Ovary (tissue), 9 donors: ENCODE measurements around the gene NFKBIZ. TPM values are rescaled to one million over a fixed set of nuclear protein-coding genes. Genes with fewer than 3 reads are reported as not detected.
"Not testable (repeated sequence)": the region's sequence is repeated elsewhere in the genome, so short reads cannot be mapped to it uniquely, and the experiment has no call there.

Experiments used
- DNase-seq, 5 donors: peaks; one replicate each; pipeline ENCODE4 v3.0.0-alpha.2; 2019 to 2020
- H3K27ac ChIP-seq, 2 donors: fragments of 200-600 bp; one replicate each; pipeline versions ENCODE4 v1.5.1 to v1.8.0; 2019 to 2022
- H3K27me3 ChIP-seq: fragments of 200-600 bp; one replicate; pipeline ENCODE4 v1.8.0; 2022
- H3K36me3 ChIP-seq: fragments of 200-600 bp; sonication (generic); one replicate; pipeline ENCODE4 v1.5.1; 2019
- H3K4me1 ChIP-seq: one replicate; pipeline ENCODE4 v1.8.1; 2013; ENCODE audit warnings: mild to moderate bottlenecking, moderate library complexity; ENCODE audit not compliant: insufficient read depth
- H3K4me3 ChIP-seq: fragments of 200-600 bp; sonication (generic); one replicate; pipeline ENCODE4 v1.5.1; 2017
- H3K9me3 ChIP-seq, 2 donors: fragments of 200-600 bp in 1 of 2; sonication (generic) in 1 of 2; one replicate each; pipeline versions ENCODE4 v1.5.1 to v1.8.1; 2013 to 2019; ENCODE audit warnings: mild to moderate bottlenecking in 1 of 2, moderate library complexity in 1 of 2
- CTCF ChIP-seq, 3 donors: fragments of 450-650 bp in 2 of 3; fragments of 200-600 bp in 1 of 3; IDR thresholded peaks; one replicate each; pipeline versions ENCODE4 v1.5.1 to v1.8.0; 2016 to 2022; ENCODE audit warnings: antibody characterized with exemption in 3 of 3, mild to moderate bottlenecking in 1 of 3
- EP300 ChIP-seq: sonication (generic); formaldehyde crosslinking; IDR thresholded peaks from one replicate; pipeline ENCODE4 v1.6.1; 2017; ENCODE audit warnings: antibody characterized with exemption
- POLR2A ChIP-seq: fragments of 450-650 bp; IDR thresholded peaks from one replicate; pipeline ENCODE4 v1.6.1; 2017; ENCODE audit warnings: antibody characterized with exemption, mild to moderate bottlenecking, moderate library complexity
- WGBS, 3 donors: extraction: QIAGEN DNeasy Blood & Tissue Kit in 1 of 3; methylation state at CpG; one replicate each; pipeline versions ENCODE4 v1.1.5 to v1.1.7; 2013 to 2017; 5-methylcytosine and 5-hydroxymethylcytosine counted together
- intact Hi-C, 4 donors: fragments of 100-400 bp; cut with DNase I; formaldehyde crosslinking; loops; one replicate each; pipeline versions ENCODE4 v1.11.0 to v1.15.1; 2022 to 2023
- polyA plus RNA-seq, 2 donors: library from polyadenylated mRNA; stranded (reverse); fragments of 200-250 nt in 1 of 2; fragments of 350-450 nt in 1 of 2; fragmentation: Illumina TruSeq in 1 of 2; extraction: RNeasy Lipid Tissue Mini Kit (QIAGEN cat#74804) in 1 of 2; gene quantifications; one replicate each; pipeline ENCODE4 v1.2.3, GENCODE V29; 2013 to 2014
- total RNA-seq, 7 donors: library from RNA; depleted of rRNA in 2 of 7; stranded (reverse); fragments of >200 nt in 2 of 7; fragmentation: NEBNext Ultra II Directional in 3 of 7; extraction: Animal tissue kit (Norgen Biotek cat#: 25700) in 3 of 7; gene quantifications; one replicate each; pipeline versions ENCODE4 v1.1.0 to v1.2.4, GENCODE V29; 2016 to 2023
- donor health status: DM: no; HTN: no; CAD: no; lungs with moderate emphysema.
- donor health status: DM: no; HTN: no; CAD: no.
- donor health status: Bipolar disorder and iron deficiency.
- donor health status: DM: yes; HTN: yes; CAD: no.
- donor health status: DM: no; HTN: no; CAD: no.
- donor health status: DM: yes; HTN: yes; CAD: no.

NFKBIZ gene
- total and polyA plus RNA-seq, 9 donors, result 7.5 to 194 (median 42.0) TPM

GRCh38 chr3:101903451-101903871 is 54.1 kb downstream of the NFKBIZ start:
- DNase-seq, result no peak
- 64 to 81% (median 64%) methylated on average over 3 of the region's 3 CpGs for WGBS, 3 donors
- no peak overlapping the region for H3K4me3 ChIP-seq
- no peaks in the 10 kb centered on the region for H3K4me1 ChIP-seq
- intact Hi-C loops, result no loop called here
- no peaks in the 10 kb centered on the region for H3K9me3 ChIP-seq
- no peaks in the 10 kb centered on the region for H3K36me3 ChIP-seq
- no peaks in the 10 kb centered on the region for H3K27me3 ChIP-seq
- no peak overlapping the region for H3K27ac ChIP-seq
- TF ChIP-seq EP300 (no peak), POLR2A (no peak), CTCF (IDR thresholded peaks at IDR 0.05) (no peak)

- H3K4me1 ChIP-seq, H3K4me3 ChIP-seq, DNase-seq, H3K36me3 ChIP-seq, H3K27ac ChIP-seq, intact Hi-C loops, H3K27me3 ChIP-seq, H3K9me3 ChIP-seq: not testable (repeated sequence)
- WGBS, 3 donors, result 83 to 88% (median 86%) methylated on average over 1 of the region's 1 CpG
Observed at GRCh38 chr3:101905573-101905972, 56.3 kb downstream of the NFKBIZ start.

Other genes with a start within 250 kb of the NFKBIZ start
- gene ZBTB11, start 172.4 kb upstream of the NFKBIZ start, total RNA-seq, result 10 to 100 TPM; 15.1 to 24.7 (median 19.3) TPM
- 10 to 100 TPM in 1 of 2 donors, 1 to 10 TPM in 1; 7.6 to 10.7 TPM for gene ZBTB11, start 172.4 kb upstream of the NFKBIZ start, polyA plus RNA-seq
- 1,000 to 10,000 TPM; 1,843 to 5,887 (median 2,506) TPM for gene RPL24, start 162.8 kb upstream of the NFKBIZ start, total RNA-seq
- 1,000 to 10,000 TPM; 2,953 to 4,596 TPM for gene RPL24, start 162.8 kb upstream of the NFKBIZ start, polyA plus RNA-seq
- gene CEP97, start 124.9 kb upstream of the NFKBIZ start, total RNA-seq, result 10 to 100 TPM in 1 of 7 donors, 1 to 10 TPM in 6; 7.5 to 11.1 (median 8.3) TPM
- gene CEP97, start 124.9 kb upstream of the NFKBIZ start, polyA plus RNA-seq, result 1 to 10 TPM; 2.4 to 3.9 TPM
- 10 to 100 TPM in 5 of 7 donors, 1 to 10 TPM in 2; 5.6 to 15.2 (median 13.1) TPM for gene NXPE3, start 70.3 kb upstream of the NFKBIZ start, total RNA-seq
- gene NXPE3, start 70.3 kb upstream of the NFKBIZ start, polyA plus RNA-seq, result 10 to 100 TPM in 1 of 2 donors, 1 to 10 TPM in 1; 7.1 to 16.4 TPM